Gastrocnemius medialis (tissue), 4 donors: ENCODE results near the gene NTSR2.

Experiments used
- POLR2A ChIP-seq, 2 donors: fragments of 450-650 bp; IDR thresholded peaks; one replicate each; pipeline ENCODE4 v1.6.1; 2017; ENCODE audit warnings: antibody characterized with exemption in 2 of 2, mild to moderate bottlenecking in 2 of 2, moderate library complexity in 2 of 2
- TF ChIP-seq, protein P1 (sequence below), 5 experiments: fragments of 450-650 bp in 3 of 5; fragments of 200-600 bp in 2 of 5; sonication (generic) in 2 of 5; IDR thresholded peaks in 4 of 5; conservative IDR thresholded peaks in 1 of 5; 1 replicate in 4 of 5; 2 replicates in 1 of 5; pipeline ENCODE4 v1.5.1; 2016 to 2019; ENCODE audit warnings: antibody characterized with exemption in 5 of 5, mild to moderate bottlenecking in 3 of 5, moderate library complexity in 3 of 5

GRCh38 chr2:11683476-11683875, 13.5 kb upstream of the NTSR2 start:
- TF ChIP-seq, protein P1, sequence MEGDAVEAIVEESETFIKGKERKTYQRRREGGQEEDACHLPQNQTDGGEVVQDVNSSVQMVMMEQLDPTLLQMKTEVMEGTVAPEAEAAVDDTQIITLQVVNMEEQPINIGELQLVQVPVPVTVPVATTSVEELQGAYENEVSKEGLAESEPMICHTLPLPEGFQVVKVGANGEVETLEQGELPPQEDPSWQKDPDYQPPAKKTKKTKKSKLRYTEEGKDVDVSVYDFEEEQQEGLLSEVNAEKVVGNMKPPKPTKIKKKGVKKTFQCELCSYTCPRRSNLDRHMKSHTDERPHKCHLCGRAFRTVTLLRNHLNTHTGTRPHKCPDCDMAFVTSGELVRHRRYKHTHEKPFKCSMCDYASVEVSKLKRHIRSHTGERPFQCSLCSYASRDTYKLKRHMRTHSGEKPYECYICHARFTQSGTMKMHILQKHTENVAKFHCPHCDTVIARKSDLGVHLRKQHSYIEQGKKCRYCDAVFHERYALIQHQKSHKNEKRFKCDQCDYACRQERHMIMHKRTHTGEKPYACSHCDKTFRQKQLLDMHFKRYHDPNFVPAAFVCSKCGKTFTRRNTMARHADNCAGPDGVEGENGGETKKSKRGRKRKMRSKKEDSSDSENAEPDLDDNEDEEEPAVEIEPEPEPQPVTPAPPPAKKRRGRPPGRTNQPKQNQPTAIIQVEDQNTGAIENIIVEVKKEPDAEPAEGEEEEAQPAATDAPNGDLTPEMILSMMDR (IDR thresholded peaks at IDR 0.05 in 4 of 5, conservative IDR thresholded peaks at IDR 0.05 in 1 of 5): no peak
- no peak for TF ChIP-seq POLR2A (IDR thresholded peaks at IDR 0.05)
